Measurements from ENCODE around the gene CBY1. TPM values are rescaled to one million over a fixed set of nuclear protein-coding genes. Genes with fewer than 3 reads are reported as not detected.
A peak's percentile ranks its signal among the peaks of the same experiment; 100 is the strongest.
"Not testable (repeated sequence)": the region's sequence is repeated elsewhere in the genome, so short reads cannot be mapped to it uniquely, and the experiment has no call there.

The CBY1 gene
- total RNA-seq, 1 donor from 2014 or later: 11.8 TPM

DNA sequence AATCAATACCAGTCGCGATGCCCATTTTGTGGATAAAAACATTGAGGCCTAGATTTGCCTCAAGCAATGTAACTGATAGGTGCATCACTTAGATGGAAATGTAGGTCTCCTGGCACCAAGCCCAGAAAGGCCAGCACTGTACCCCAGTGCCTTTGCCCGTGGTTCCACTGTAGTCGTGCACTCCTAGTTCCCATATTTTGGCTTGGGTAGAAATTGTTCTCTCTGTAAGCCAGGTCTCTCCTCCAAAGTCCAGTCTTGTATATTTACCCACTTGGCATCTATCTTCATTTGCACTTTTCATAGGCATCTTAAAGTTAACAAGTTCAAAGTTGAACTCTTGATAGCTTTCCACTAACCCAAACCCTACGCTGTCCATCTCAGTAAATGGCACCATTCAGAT is 44.9 kb upstream of the CBY1 start:
- TF ChIP-seq, protein P1, sequence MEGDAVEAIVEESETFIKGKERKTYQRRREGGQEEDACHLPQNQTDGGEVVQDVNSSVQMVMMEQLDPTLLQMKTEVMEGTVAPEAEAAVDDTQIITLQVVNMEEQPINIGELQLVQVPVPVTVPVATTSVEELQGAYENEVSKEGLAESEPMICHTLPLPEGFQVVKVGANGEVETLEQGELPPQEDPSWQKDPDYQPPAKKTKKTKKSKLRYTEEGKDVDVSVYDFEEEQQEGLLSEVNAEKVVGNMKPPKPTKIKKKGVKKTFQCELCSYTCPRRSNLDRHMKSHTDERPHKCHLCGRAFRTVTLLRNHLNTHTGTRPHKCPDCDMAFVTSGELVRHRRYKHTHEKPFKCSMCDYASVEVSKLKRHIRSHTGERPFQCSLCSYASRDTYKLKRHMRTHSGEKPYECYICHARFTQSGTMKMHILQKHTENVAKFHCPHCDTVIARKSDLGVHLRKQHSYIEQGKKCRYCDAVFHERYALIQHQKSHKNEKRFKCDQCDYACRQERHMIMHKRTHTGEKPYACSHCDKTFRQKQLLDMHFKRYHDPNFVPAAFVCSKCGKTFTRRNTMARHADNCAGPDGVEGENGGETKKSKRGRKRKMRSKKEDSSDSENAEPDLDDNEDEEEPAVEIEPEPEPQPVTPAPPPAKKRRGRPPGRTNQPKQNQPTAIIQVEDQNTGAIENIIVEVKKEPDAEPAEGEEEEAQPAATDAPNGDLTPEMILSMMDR (IDR thresholded peaks at IDR 0.05): no peak
- no peak for DNase-seq (ENCODE audit: extremely low spot score in 2 of 2)
- no peaks in the 10 kb centered on the region for H3K27me3 ChIP-seq
- no peak overlapping the region for H3K4me3 ChIP-seq
- intact Hi-C loops (cut with DNase I): no loop called here
- no peaks in the 10 kb centered on the region for H3K36me3 ChIP-seq
- H3K27ac ChIP-seq: no peak overlapping the region
- no peaks in the 10 kb centered on the region for H3K4me1 ChIP-seq
- no peaks in the 10 kb centered on the region for H3K9me3 ChIP-seq

DNA sequence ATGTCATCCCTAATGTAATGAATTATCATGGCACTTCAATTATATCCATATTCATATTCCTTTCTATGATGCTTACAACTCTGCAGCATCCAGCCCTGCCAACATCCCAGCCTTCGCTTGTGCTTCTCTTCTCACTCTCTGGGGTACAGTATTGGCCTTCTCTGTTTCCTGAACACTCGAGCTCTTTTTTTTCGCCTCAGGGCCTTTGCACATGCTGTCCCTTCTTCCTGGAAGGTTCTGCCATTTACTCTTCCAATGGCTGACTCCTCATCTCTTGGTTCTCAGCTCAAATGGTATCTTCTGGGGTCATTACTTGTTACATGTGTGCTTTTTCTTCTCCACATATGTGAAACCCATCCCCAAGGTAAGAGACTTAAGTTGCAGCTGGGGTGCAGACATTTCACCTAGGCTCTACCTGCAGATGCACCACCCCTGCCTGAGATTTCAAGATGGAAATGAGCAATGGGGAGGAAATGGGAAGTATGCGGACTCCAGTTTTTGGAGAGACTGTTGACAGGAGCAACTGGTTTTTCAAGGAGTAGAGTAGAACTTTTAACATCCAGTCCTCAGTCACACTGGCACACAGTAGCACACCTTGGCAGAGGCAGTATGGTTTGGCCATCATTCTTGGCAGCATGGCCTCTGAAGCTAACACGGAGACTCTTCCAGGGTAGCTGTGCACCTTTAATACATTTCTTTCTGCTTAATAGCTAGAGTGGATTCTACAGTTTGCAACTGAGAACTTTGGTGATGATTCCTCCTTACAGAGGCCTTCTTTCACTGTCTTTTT is 44.0 kb upstream of the CBY1 start:
- Histone ChIP-seq H3K27me3 (no peaks in the 10 kb centered on the region), H3K4me1 (no peaks in the 10 kb centered on the region), H3K9me3 (no peaks in the 10 kb centered on the region), H3K4me3 (no peak overlapping the region), H3K36me3 (no peaks in the 10 kb centered on the region), H3K27ac (no peak overlapping the region)
- TF ChIP-seq POLR2AphosphoS5 (IDR thresholded peaks at IDR 0.05; ENCODE audit: insufficient read depth in 1 of 2, low read depth in 1 of 2) (no peak), POLR2A (IDR thresholded peaks at IDR 0.05) (no peak)
- TF ChIP-seq, protein P1 (IDR thresholded peaks at IDR 0.05): no peak
- DNase-seq (ENCODE audit: extremely low spot score in 2 of 2): no peak
- intact Hi-C loops (cut with DNase I): no loop called here

DNA sequence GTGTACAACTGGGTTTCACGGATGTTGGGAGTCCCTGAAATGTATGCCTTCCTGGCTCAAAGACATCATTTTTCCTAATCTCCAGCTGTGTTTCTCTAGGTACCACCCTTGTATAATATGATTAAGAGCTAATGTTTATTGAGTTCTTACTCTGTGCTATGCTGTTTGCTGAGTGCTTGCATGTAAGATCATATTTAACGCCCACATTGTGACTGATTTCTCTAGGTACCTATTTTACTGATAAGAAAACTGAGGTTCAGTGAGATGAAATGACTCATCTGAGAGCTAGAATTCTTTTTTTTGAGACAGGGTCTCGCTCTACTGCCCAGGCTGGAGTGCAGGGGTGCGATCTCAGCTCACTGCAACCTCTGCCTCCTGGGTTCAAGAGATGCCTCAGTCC is 42.9 kb upstream of the CBY1 start:
- Histone ChIP-seq H3K27ac (no peak overlapping the region), H3K4me3 (no peak overlapping the region), H3K9me3 (no peaks in the 10 kb centered on the region), H3K27me3 (no peaks in the 10 kb centered on the region), H3K36me3 (no peaks in the 10 kb centered on the region), H3K4me1 (no peaks in the 10 kb centered on the region)
- DNase-seq (ENCODE audit: extremely low spot score in 2 of 2): no peak
- intact Hi-C loops (cut with DNase I): no loop called here
- TF ChIP-seq, protein P1 (IDR thresholded peaks at IDR 0.05): no peak
- no peak for TF ChIP-seq POLR2A (IDR thresholded peaks at IDR 0.05)
- no peak for TF ChIP-seq POLR2AphosphoS5 (IDR thresholded peaks at IDR 0.05; ENCODE audit: insufficient read depth in 1 of 2, low read depth in 1 of 2)

DNA sequence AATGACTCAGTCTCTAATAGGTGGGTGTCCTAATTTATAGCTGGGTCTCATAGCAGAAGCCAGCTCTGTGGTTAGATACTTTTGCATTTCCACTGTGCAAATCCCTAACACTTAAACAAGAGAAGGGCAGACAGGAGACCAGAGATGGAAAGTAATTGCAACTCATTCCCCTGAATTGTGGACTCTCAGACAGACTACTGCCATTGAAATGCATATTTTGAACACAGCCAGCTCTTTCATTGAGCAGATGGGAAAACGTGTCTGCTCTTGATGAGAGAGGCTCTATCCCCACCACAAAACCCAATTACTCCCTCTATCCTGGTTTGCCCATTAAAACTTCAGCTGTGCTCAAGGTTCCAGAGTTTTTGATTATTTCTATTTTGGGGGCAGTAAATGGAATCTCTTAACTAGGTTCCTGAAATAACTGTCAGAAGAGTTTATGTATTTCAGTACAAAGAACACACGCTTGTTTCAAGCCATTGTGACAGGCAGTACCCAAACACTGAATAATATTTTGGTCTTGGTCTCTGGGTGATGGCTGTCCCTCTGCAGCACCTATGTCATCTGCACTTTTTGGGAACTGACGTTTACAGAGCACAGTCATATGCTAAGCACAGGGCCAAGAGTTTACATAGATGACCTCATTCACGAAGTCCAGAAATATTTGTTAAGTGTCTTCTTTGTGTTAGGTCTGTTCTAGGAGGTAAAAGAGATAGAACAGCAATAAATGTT is 41.9 kb upstream of the CBY1 start:
- no peak for TF ChIP-seq POLR2A (IDR thresholded peaks at IDR 0.05)
- TF ChIP-seq POLR2AphosphoS5 (IDR thresholded peaks at IDR 0.05; ENCODE audit: insufficient read depth in 1 of 2, low read depth in 1 of 2): peak in 1 of 2 donors; percentile 11
- TF ChIP-seq, protein P1 (IDR thresholded peaks at IDR 0.05): no peak
- Histone ChIP-seq H3K4me3 (no peak overlapping the region), H3K9me3 (no peaks in the 10 kb centered on the region), H3K27me3 (no peaks in the 10 kb centered on the region), H3K27ac (no peak overlapping the region), H3K4me1 (no peaks in the 10 kb centered on the region), H3K36me3 (no peaks in the 10 kb centered on the region)
- DNase-seq (ENCODE audit: extremely low spot score in 2 of 2): no peak
- intact Hi-C loops (cut with DNase I): no loop called here

DNA sequence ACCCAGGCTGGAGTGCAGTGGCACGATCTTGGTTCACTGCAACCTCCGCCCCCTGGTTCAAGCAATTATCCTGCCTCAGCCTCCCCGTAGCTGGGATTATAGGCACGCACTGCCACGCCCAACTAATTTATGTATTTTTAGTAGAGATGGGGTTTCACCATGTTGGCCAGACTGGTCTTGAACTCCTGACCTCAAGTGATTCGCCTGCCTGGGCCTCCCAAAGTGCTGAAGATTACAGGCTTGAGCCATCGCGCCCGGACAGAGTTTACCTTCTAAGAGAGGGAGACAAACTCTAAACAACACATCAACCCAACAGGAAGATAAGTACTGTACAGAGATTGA is 41.4 kb upstream of the CBY1 start:
- intact Hi-C loops (cut with DNase I); H3K27ac ChIP-seq; DNase-seq (ENCODE audit: extremely low spot score in 2 of 2); H3K4me1 ChIP-seq; H3K4me3 ChIP-seq; H3K36me3 ChIP-seq; H3K9me3 ChIP-seq; H3K27me3 ChIP-seq: not testable (repeated sequence)
